Measurements from ENCODE around the gene CRHR1. TPM values are rescaled to one million over a fixed set of nuclear protein-coding genes. Genes with fewer than 3 reads are reported as not detected.

Gene CRHR1
- total and polyA plus RNA-seq, 2 experiments from 2014 or later = not detected

DNA sequence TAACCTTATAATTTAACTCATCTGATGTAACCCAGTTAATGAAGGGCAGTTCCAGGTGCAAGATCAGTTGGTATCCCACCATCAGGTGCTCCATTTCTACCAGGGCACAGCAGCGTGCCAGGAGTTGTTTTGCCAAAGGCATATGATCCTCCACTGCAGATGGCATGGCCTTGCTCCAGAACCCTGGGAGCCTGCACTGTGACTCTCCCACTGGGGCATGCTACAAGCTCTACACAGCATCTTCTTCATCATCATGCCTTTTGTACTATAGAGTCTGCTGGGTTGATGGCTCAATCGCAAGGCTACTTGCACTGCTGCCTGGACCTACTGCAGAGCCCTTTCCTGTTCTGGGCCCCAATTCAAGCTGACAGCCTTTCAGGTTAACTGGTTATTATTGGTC, 98.9 kb downstream of the CRHR1 start:
- TF ChIP-seq EZH2 (IDR thresholded peaks at IDR 0.05; ENCODE audit: insufficient read depth, poor library complexity, severe bottlenecking) (no peak), EZH2phosphoT487 (IDR thresholded peaks at IDR 0.05; ENCODE audit: insufficient read depth, low read depth) (no peak)
- Histone ChIP-seq H3K27ac (no peak overlapping the region), H3K27me3 (replicated peaks; ENCODE audit: insufficient read depth) (no peaks in the 10 kb centered on the region), H3K9ac (no peak overlapping the region), H3K79me2 (ENCODE audit: insufficient read depth) (no peaks in the 10 kb centered on the region), H3K4me2 (ENCODE audit: unreplicated experiment) (no peak overlapping the region), H2AFZ (no peak overlapping the region), H3F3A (ENCODE audit: insufficient read depth) (no peaks in the 10 kb centered on the region), H3K4me1 (ENCODE audit: insufficient read depth) (no peaks in the 10 kb centered on the region), H3K9me3 (ENCODE audit: low read depth) (no peaks in the 10 kb centered on the region), H3K9me2 (ENCODE audit: insufficient read depth) (no peaks in the 10 kb centered on the region), H4K20me1 (ENCODE audit: insufficient read depth) (no peaks in the 10 kb centered on the region), H3K4me3 (no peak overlapping the region), H3K36me3 (ENCODE audit: low read depth) (no peaks in the 10 kb centered on the region)
- no peak for DNase-seq
- WGBS, 2 experiments (ENCODE audit: low coverage in 1 of 2, low lambda C conversion rate in 2 of 2, missing lambda C conversion rate in 2 of 2) = 75 to 79% methylated on average over 2 of the region's 2 CpGs
- in situ Hi-C loops (cut with MboI) = no loop called here

Other genes starting within 250 kb of the CRHR1 start
- not detected in 2 replicates for gene SPPL2C, start 60.6 kb downstream of the CRHR1 start, total RNA-seq (2014; rRNA removed; shearing (Covaris generic))
- gene SPPL2C, start 60.6 kb downstream of the CRHR1 start, polyA plus RNA-seq (2016; fragmentation: Nextera tagmentation; extraction: Ambion mirVana) = not detected in 2 replicates
- not detected in 2 replicates for gene MAPT, start 110.2 kb downstream of the CRHR1 start, total RNA-seq (2014; rRNA removed; shearing (Covaris generic))
- 0.06 and 0.39 TPM in 2 replicates for gene MAPT, start 110.2 kb downstream of the CRHR1 start, polyA plus RNA-seq (2016; fragmentation: Nextera tagmentation; extraction: Ambion mirVana)
- gene STH, start 214.9 kb downstream of the CRHR1 start, total RNA-seq (2014; rRNA removed; shearing (Covaris generic)) = not detected in 2 replicates
- not detected in 2 replicates for gene STH, start 214.9 kb downstream of the CRHR1 start, polyA plus RNA-seq (2016; fragmentation: Nextera tagmentation; extraction: Ambion mirVana)

All from GM23248 (cell line).